Measurements from ENCODE around the gene AK3. TPM values are rescaled to one million over a fixed set of nuclear protein-coding genes. Genes with fewer than 3 reads are reported as not detected.
"Not testable (repeated sequence)": the region's sequence is repeated elsewhere in the genome, so short reads cannot be mapped to it uniquely, and the experiment has no call there.

Gene AK3
- total and polyA plus RNA-seq, 4 experiments from 2014 or later = 23.1 to 47.9 (median 26.8) TPM

GRCh38 chr9:4762886-4763541, 22.0 kb upstream of the AK3 start:
- DNase-seq = no peak
- H3K36me3 Mint-ChIP-seq = no peaks in the 10 kb centered on the region
- intact Hi-C loops (cut with micrococcal nuclease) = loop anchor here (1.0 to 10.0 kb wide), 10 partner anchors 29 to 837 kb away; partner anchors contain the start of genes INSL6 and RCL1
- peak overlapping the region in 6 of 8 donors; percentile 17 to 54 (median 42) for H3K4me3 Mint-ChIP-seq
- peaks cover 11% of the 10 kb centered on the region for H3K4me1 ChIP-seq (ENCODE audit: insufficient read depth, low read length)
- H3K27ac Mint-ChIP-seq = peak overlapping the region in 2 of 7 donors; percentile 28 to 57
- H3K9me3 Mint-ChIP-seq = peaks cover 0 to 1% (median 0%) of the 10 kb centered on the region in 8 donors
- H3K27me3 ChIP-seq (ENCODE audit: insufficient read depth, low read length) = peaks cover 4% of the 10 kb centered on the region
- H3K27ac ChIP-seq (ENCODE audit: low read depth, low read length) = no peak overlapping the region
- POLR2A ChIA-PET (ENCODE audit: partially characterized antibody) = interaction anchor here (0.9 to 1.5 kb wide), 3 partner anchors 161 to 224 kb away, joined by 3 to 7 read pairs (median 3); partner anchors contain the start of gene JAK2
- CTCF ChIA-PET (ENCODE audit: partially characterized antibody) = interaction anchor here (0.6 to 16.6 kb wide), 21 partner anchors 9 to 1236 kb away, joined by 3 to 249 read pairs (median 4); partner anchors contain the start of genes AK3, JAK2 and RCL1
- no peaks in the 10 kb centered on the region for H3K9me3 ChIP-seq (ENCODE audit: control insufficient read depth in 1 of 2, low read length in 2 of 2)
- H3K27me3 Mint-ChIP-seq = peaks cover 0 to 4% of the 10 kb centered on the region in 2 donors
- peaks cover 5 to 12% (median 6%) of the 10 kb centered on the region in 4 donors for H3K4me1 Mint-ChIP-seq
- H3K4me3 ChIP-seq (ENCODE audit: low read length in 2 of 2) = no peak overlapping the region
- no peaks in the 10 kb centered on the region for H3K36me3 ChIP-seq (ENCODE audit: insufficient read depth, low read length)

GRCh38 chr9:4762108-4762885, 21.3 kb upstream of the AK3 start:
- Mint-ChIP-seq H3K27me3 (peaks cover 0 to 4% of the 10 kb centered on the region in 2 donors), H3K36me3 (no peaks in the 10 kb centered on the region), H3K4me3 (peak overlapping the region in 6 of 8 donors; percentile 17 to 54 (median 42)), H3K4me1 (peaks cover 5 to 12% (median 6%) of the 10 kb centered on the region in 4 donors), H3K9me3 (peaks cover 0 to 1% (median 0%) of the 10 kb centered on the region in 8 donors), H3K27ac (peak overlapping the region in 2 of 7 donors; percentile 28 to 71)
- Histone ChIP-seq H3K9me3 (ENCODE audit: control insufficient read depth in 1 of 2, low read length in 2 of 2) (no peaks in the 10 kb centered on the region), H3K4me3 (ENCODE audit: low read length in 2 of 2) (no peak overlapping the region), H3K36me3 (ENCODE audit: insufficient read depth, low read length) (no peaks in the 10 kb centered on the region), H3K27ac (ENCODE audit: low read depth, low read length) (no peak overlapping the region), H3K4me1 (ENCODE audit: insufficient read depth, low read length) (peaks cover 11% of the 10 kb centered on the region), H3K27me3 (ENCODE audit: insufficient read depth, low read length) (peaks cover 4% of the 10 kb centered on the region)
- intact Hi-C loops (cut with micrococcal nuclease) = loop anchor here (1.0 to 10.0 kb wide), 10 partner anchors 30 to 838 kb away; partner anchors contain the start of genes INSL6 and RCL1
- DNase-seq = peak; percentile 75 to 79 (median 77)
- CTCF ChIA-PET (ENCODE audit: partially characterized antibody) = interaction anchor here (0.6 to 16.6 kb wide), 25 partner anchors 8 to 1237 kb away, joined by 3 to 249 read pairs (median 4); partner anchors contain the start of genes AK3, JAK2 and RCL1
- POLR2A ChIA-PET (ENCODE audit: partially characterized antibody) = interaction anchor here (0.9 to 1.5 kb wide), 4 partner anchors 13 to 225 kb away, joined by 3 to 7 read pairs (median 3); partner anchors contain the start of gene JAK2

DNA sequence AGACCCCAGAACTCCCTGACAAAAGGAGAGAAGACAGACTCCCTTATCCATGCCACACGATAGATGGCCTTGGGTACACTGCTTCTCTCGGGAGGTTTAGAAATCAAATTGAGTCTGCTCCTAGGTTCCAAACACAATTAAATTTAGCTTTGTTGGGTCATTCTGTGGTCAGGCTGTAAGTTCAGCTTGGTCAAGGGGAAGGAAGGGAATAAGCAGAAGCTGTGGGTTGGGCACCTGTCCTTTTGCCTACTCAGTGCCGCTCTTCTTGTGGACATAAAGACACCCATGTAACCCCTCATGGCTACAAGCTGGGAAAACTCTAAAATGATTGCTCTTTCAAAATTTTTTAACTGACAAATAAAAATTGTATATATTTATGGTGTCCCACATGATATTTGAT, 19.1 kb upstream of the AK3 start:
- Histone ChIP-seq H3K27me3 (ENCODE audit: insufficient read depth, low read length) (peaks cover 4% of the 10 kb centered on the region), H3K9me3 (ENCODE audit: control insufficient read depth in 1 of 2, low read length in 2 of 2) (no peaks in the 10 kb centered on the region), H3K27ac (ENCODE audit: low read depth, low read length) (no peak overlapping the region), H3K36me3 (ENCODE audit: insufficient read depth, low read length) (no peaks in the 10 kb centered on the region), H3K4me1 (ENCODE audit: insufficient read depth, low read length) (peaks cover 11% of the 10 kb centered on the region), H3K4me3 (ENCODE audit: low read length in 2 of 2) (no peak overlapping the region)
- CTCF ChIA-PET (ENCODE audit: partially characterized antibody) = interaction anchor here (0.8 to 16.6 kb wide), 32 partner anchors 9 to 845 kb away, joined by 3 to 249 read pairs (median 6); partner anchors contain the start of genes AK3, CD274, JAK2 and RCL1
- no peaks in the 10 kb centered on the region for H3K36me3 Mint-ChIP-seq
- intact Hi-C loops (cut with micrococcal nuclease) = loop anchor here (5.0 to 10.0 kb wide), 3 partner anchors 315 to 827 kb away; partner anchors contain the start of gene INSL6
- H3K27ac Mint-ChIP-seq = no peak overlapping the region
- H3K27me3 Mint-ChIP-seq = peaks cover 0 to 4% of the 10 kb centered on the region in 2 donors
- POLR2A ChIA-PET (ENCODE audit: partially characterized antibody) = interaction anchor here (0.6 to 0.8 kb wide), 3 partner anchors 160 to 228 kb away, joined by 3 to 4 read pairs (median 3); partner anchors contain the start of gene JAK2
- H3K4me1 Mint-ChIP-seq = peaks cover 5 to 12% (median 6%) of the 10 kb centered on the region in 4 donors
- no peak overlapping the region for H3K4me3 Mint-ChIP-seq
- DNase-seq = no peak
- no peaks in the 10 kb centered on the region for H3K9me3 Mint-ChIP-seq

- Histone ChIP-seq H3K4me1 (ENCODE audit: insufficient read depth, low read length) (peaks cover 4% of the 10 kb centered on the region), H3K4me3 (ENCODE audit: low read length in 2 of 2) (no peak overlapping the region), H3K36me3 (ENCODE audit: insufficient read depth, low read length) (no peaks in the 10 kb centered on the region), H3K27me3 (ENCODE audit: insufficient read depth, low read length) (peaks cover 4% of the 10 kb centered on the region), H3K27ac (ENCODE audit: low read depth, low read length) (no peak overlapping the region), H3K9me3 (ENCODE audit: control insufficient read depth in 1 of 2, low read length in 2 of 2) (no peaks in the 10 kb centered on the region)
- no peak overlapping the region for H3K27ac Mint-ChIP-seq
- ChIA-PET CTCF (ENCODE audit: partially characterized antibody) (interaction anchor here (1.0 to 16.6 kb wide), 7 partner anchors 11 to 844 kb away, joined by 4 to 249 read pairs (median 7); partner anchors contain the start of genes AK3, JAK2 and RCL1), POLR2A (ENCODE audit: partially characterized antibody) (interaction anchor here (1.0 to 1.2 kb wide), 2 partner anchors 16 to 229 kb away, joined by 3 read pairs; partner anchors contain the start of gene JAK2)
- H3K36me3 Mint-ChIP-seq = no peaks in the 10 kb centered on the region
- intact Hi-C loops (cut with micrococcal nuclease) = no loop called here
- peaks cover 1 to 5% (median 4%) of the 10 kb centered on the region in 4 donors for H3K4me1 Mint-ChIP-seq
- peaks cover 0 to 3% of the 10 kb centered on the region in 2 donors for H3K27me3 Mint-ChIP-seq
- H3K9me3 Mint-ChIP-seq = no peaks in the 10 kb centered on the region
- no peak for DNase-seq
- H3K4me3 Mint-ChIP-seq = no peak overlapping the region
These were observed 15.4 kb upstream of the AK3 start for GRCh38 chr9:4756420-4756819.

DNA sequence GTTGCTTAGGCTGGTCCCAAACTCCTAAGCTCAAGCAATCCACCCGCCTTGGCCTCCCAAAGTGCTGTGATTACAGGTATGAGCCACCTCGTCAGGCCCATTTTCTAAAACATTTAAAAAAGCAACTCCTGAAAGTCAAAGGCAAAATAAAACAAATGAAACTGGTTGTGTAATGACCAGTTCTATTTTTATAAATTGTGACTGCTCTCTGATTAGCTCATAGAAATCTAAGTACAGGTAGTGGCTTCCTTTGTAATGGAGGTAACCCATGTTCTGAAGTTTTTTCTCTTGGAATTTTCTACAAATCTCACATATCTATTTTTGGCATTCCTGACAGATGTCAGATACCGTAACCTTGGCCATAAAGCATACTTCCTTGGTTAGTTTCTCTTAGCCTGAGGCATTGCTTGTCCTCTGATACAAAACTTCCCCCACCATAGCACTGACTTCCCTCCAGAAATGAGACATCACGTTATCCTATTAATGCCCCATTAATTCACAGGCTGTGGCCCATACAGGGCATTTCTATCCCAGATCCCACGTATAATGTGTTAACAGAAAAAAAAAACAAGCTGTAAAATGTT, 14.1 kb upstream of the AK3 start:
- Histone ChIP-seq H3K27ac (ENCODE audit: low read depth, low read length) (no peak overlapping the region), H3K4me1 (ENCODE audit: insufficient read depth, low read length) (peaks cover 4% of the 10 kb centered on the region), H3K9me3 (ENCODE audit: control insufficient read depth in 1 of 2, low read length in 2 of 2) (no peaks in the 10 kb centered on the region), H3K27me3 (ENCODE audit: insufficient read depth, low read length) (peaks cover 4% of the 10 kb centered on the region), H3K36me3 (ENCODE audit: insufficient read depth, low read length) (no peaks in the 10 kb centered on the region), H3K4me3 (ENCODE audit: low read length in 2 of 2) (no peak overlapping the region)
- H3K4me1 Mint-ChIP-seq = peaks cover 1 to 8% (median 4%) of the 10 kb centered on the region in 4 donors
- ChIA-PET CTCF (ENCODE audit: partially characterized antibody) (interaction anchor here (0.8 to 16.6 kb wide), 7 partner anchors 10 to 846 kb away, joined by 3 to 249 read pairs (median 7); partner anchors contain the start of genes AK3, JAK2 and RCL1), POLR2A (ENCODE audit: partially characterized antibody) (interaction anchor here (1.0 kb wide), 1 partner anchor 230 kb away, joined by 3 read pairs; the partner anchor contains the start of gene JAK2)
- peak overlapping the region in 1 of 7 donors; percentile 39 for H3K27ac Mint-ChIP-seq
- no peak for DNase-seq
- H3K9me3 Mint-ChIP-seq = no peaks in the 10 kb centered on the region
- H3K27me3 Mint-ChIP-seq = peaks cover 0 to 1% of the 10 kb centered on the region in 2 donors
- no peak overlapping the region for H3K4me3 Mint-ChIP-seq
- H3K36me3 Mint-ChIP-seq = no peaks in the 10 kb centered on the region
- intact Hi-C loops (cut with micrococcal nuclease) = no loop called here

DNA sequence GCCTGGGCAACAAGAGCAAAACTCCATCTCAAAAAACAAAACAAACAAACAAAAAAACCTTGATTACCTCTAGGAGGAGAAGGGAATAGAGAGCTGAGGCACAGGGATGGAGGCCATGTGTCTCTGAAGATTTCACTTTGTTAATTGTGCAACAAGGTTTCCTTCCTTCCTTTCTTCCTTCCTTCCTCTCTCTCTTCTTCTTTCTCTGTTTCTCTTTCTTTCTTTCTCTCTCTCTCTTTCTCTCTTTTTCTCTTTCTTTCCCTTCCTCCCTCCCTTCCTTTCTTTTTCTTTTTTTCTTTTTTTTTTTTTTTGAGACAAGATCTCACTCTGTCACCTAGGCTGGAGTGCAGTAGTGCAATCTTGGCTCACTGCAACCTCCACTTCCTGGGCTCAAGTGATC, 13.5 kb upstream of the AK3 start:
- H3K27ac Mint-ChIP-seq; DNase-seq; H3K27ac ChIP-seq (ENCODE audit: low read depth, low read length); H3K4me3 Mint-ChIP-seq; H3K36me3 ChIP-seq (ENCODE audit: insufficient read depth, low read length); H3K4me1 ChIP-seq (ENCODE audit: insufficient read depth, low read length); H3K9me3 ChIP-seq (ENCODE audit: control insufficient read depth in 1 of 2, low read length in 2 of 2); H3K4me3 ChIP-seq (ENCODE audit: low read length in 2 of 2); intact Hi-C loops (cut with micrococcal nuclease); POLR2A ChIA-PET (ENCODE audit: partially characterized antibody); H3K27me3 ChIP-seq (ENCODE audit: insufficient read depth, low read length); H3K36me3 Mint-ChIP-seq; H3K9me3 Mint-ChIP-seq; H3K27me3 Mint-ChIP-seq: not testable (repeated sequence)
- peaks cover 4 to 11% (median 5%) of the 10 kb centered on the region in 4 donors for H3K4me1 Mint-ChIP-seq
- CTCF ChIA-PET (ENCODE audit: partially characterized antibody) = interaction anchor here (0.8 to 16.6 kb wide), 6 partner anchors 8 to 846 kb away, joined by 3 to 249 read pairs (median 7); partner anchors contain the start of genes AK3 and JAK2
